BLaER1 (cell line): ENCODE measurements around the gene CFAP99.

Experiments used
- H3K27ac ChIP-seq: shearing (Covaris generic); formaldehyde crosslinking; 2 replicates; pipeline ENCODE4 v1.8.1; 2022
- H3K27me3 ChIP-seq: shearing (Covaris generic); formaldehyde crosslinking; 2 replicates; pipeline ENCODE4 v1.8.1; 2022
- H3K36me3 ChIP-seq: shearing (Covaris generic); formaldehyde crosslinking; 2 replicates; pipeline ENCODE4 v1.8.1; 2022
- H3K4me1 ChIP-seq: shearing (Covaris generic); formaldehyde crosslinking; 2 replicates; pipeline ENCODE4 v1.8.1; 2022
- H3K4me2 ChIP-seq: shearing (Covaris generic); formaldehyde crosslinking; 2 replicates; pipeline ENCODE4 v1.8.1; 2022
- H3K4me3 ChIP-seq: shearing (Covaris generic); formaldehyde crosslinking; 2 replicates; pipeline ENCODE4 v1.8.1; 2022
- H3K9ac ChIP-seq: shearing (Covaris generic); formaldehyde crosslinking; 2 replicates; pipeline ENCODE4 v1.8.1; 2022
- H3K9me3 ChIP-seq: shearing (Covaris generic); formaldehyde crosslinking; 2 replicates; pipeline ENCODE4 v1.8.1; 2022
- H4K20me1 ChIP-seq: shearing (Covaris generic); formaldehyde crosslinking; 2 replicates; pipeline ENCODE4 v1.8.1; 2022
- Cebpa-rat ChIP-seq: shearing (Covaris generic); IDR thresholded peaks from 2 replicates; pipeline ENCODE4 v1.8.1; 2022

The CFAP99 gene

GRCh38 chr4:2436761-2437474 is 18.2 kb downstream of the CFAP99 start:
- TF ChIP-seq Cebpa-rat, result no peak
- H3K9me3 ChIP-seq, result no peaks in the 10 kb centered on the region
- no peaks in the 10 kb centered on the region for H3K27me3 ChIP-seq
- H3K4me2 ChIP-seq, result no peak overlapping the region
- H3K9ac ChIP-seq, result no peak overlapping the region; the same call in 1 of the 2 replicates
- H3K27ac ChIP-seq, result no peak overlapping the region
- H3K4me1 ChIP-seq, result peaks cover 12% of the 10 kb centered on the region
- no peaks in the 10 kb centered on the region for H3K36me3 ChIP-seq
- H4K20me1 ChIP-seq, result no peaks in the 10 kb centered on the region
- no peak overlapping the region for H3K4me3 ChIP-seq

GRCh38 chr4:2437475-2438215 is 18.9 kb downstream of the CFAP99 start:
- Histone ChIP-seq H3K27me3 (no peaks in the 10 kb centered on the region), H3K4me3 (no peak overlapping the region)

GRCh38 chr4:2438822-2439718 is 20.3 kb downstream of the CFAP99 start:
- Histone ChIP-seq H3K27ac (no peak overlapping the region), H4K20me1 (no peaks in the 10 kb centered on the region), H3K27me3 (no peaks in the 10 kb centered on the region), H3K4me2 (no peak overlapping the region), H3K9ac (no peak overlapping the region), H3K36me3 (no peaks in the 10 kb centered on the region), H3K4me1 (peaks cover 16% of the 10 kb centered on the region), H3K4me3 (no peak overlapping the region), H3K9me3 (no peaks in the 10 kb centered on the region)
- no peak for TF ChIP-seq Cebpa-rat

More at GRCh38 chr4:2437475-2438215, 18.9 kb downstream of the CFAP99 start:
- Histone ChIP-seq H3K27ac (no peak overlapping the region), H3K9ac (no peak overlapping the region; the same call in 1 of the 2 replicates), H4K20me1 (no peaks in the 10 kb centered on the region), H3K4me2 (no peak overlapping the region), H3K4me1 (peaks cover 16% of the 10 kb centered on the region), H3K36me3 (no peaks in the 10 kb centered on the region), H3K9me3 (no peaks in the 10 kb centered on the region)
- no peak for TF ChIP-seq Cebpa-rat

GRCh38 chr4:2441393-2442174 is 22.8 kb downstream of the CFAP99 start:
- H3K9ac ChIP-seq, result no peak overlapping the region

GRCh38 chr4:2442175-2442993 is 23.6 kb downstream of the CFAP99 start:
- peaks cover 11% of the 10 kb centered on the region for H3K4me1 ChIP-seq
- no peak overlapping the region for H3K9ac ChIP-seq
- H3K4me2 ChIP-seq, result peak overlapping the region; percentile 9; the same call in 1 of the 2 replicates
- no peaks in the 10 kb centered on the region for H3K9me3 ChIP-seq
- TF ChIP-seq Cebpa-rat, result no peak
- no peaks in the 10 kb centered on the region for H3K36me3 ChIP-seq
- H4K20me1 ChIP-seq, result no peaks in the 10 kb centered on the region
- no peak overlapping the region for H3K27ac ChIP-seq
- H3K27me3 ChIP-seq, result no peaks in the 10 kb centered on the region
- no peak overlapping the region for H3K4me3 ChIP-seq

More at GRCh38 chr4:2441393-2442174, 22.8 kb downstream of the CFAP99 start:
- Histone ChIP-seq H3K4me1 (peaks cover 11% of the 10 kb centered on the region), H3K27me3 (no peaks in the 10 kb centered on the region), H3K4me2 (peak overlapping the region; percentile 9; the same call in 1 of the 2 replicates), H3K9me3 (no peaks in the 10 kb centered on the region), H4K20me1 (no peaks in the 10 kb centered on the region), H3K27ac (no peak overlapping the region), H3K4me3 (no peak overlapping the region), H3K36me3 (no peaks in the 10 kb centered on the region)
- TF ChIP-seq Cebpa-rat, result no peak

- no peaks in the 10 kb centered on the region for H3K9me3 ChIP-seq
- H4K20me1 ChIP-seq, result no peaks in the 10 kb centered on the region
- H3K27ac ChIP-seq, result no peak overlapping the region
- no peak for TF ChIP-seq Cebpa-rat
- H3K27me3 ChIP-seq, result no peaks in the 10 kb centered on the region
- H3K36me3 ChIP-seq, result no peaks in the 10 kb centered on the region
- H3K4me2 ChIP-seq, result no peak overlapping the region
- H3K4me1 ChIP-seq, result peaks cover 11% of the 10 kb centered on the region
- H3K4me3 ChIP-seq, result no peak overlapping the region
- H3K9ac ChIP-seq, result no peak overlapping the region
These were observed 24.4 kb downstream of the CFAP99 start for GRCh38 chr4:2443061-2443730.

GRCh38 chr4:2443956-2444740 is 25.4 kb downstream of the CFAP99 start:
- no peak overlapping the region for H3K27ac ChIP-seq
- no peaks in the 10 kb centered on the region for H3K27me3 ChIP-seq
- H3K4me1 ChIP-seq, result peaks cover 11% of the 10 kb centered on the region

More at GRCh38 chr4:2443956-2444740, 25.4 kb downstream of the CFAP99 start:
- H3K4me3 ChIP-seq, result no peak overlapping the region
- no peaks in the 10 kb centered on the region for H3K9me3 ChIP-seq
- no peak overlapping the region for H3K4me2 ChIP-seq
- no peak for TF ChIP-seq Cebpa-rat
- no peaks in the 10 kb centered on the region for H4K20me1 ChIP-seq
- H3K9ac ChIP-seq, result no peak overlapping the region
- no peaks in the 10 kb centered on the region for H3K36me3 ChIP-seq
